Measurements from ENCODE around the gene TECPR1. TPM values are rescaled to one million over a fixed set of nuclear protein-coding genes. Genes with fewer than 3 reads are reported as not detected.
A peak's percentile ranks its signal among the peaks of the same experiment; 100 is the strongest.

TECPR1 gene
- polyA plus RNA-seq, 3 donors: 18.3 to 23.5 (median 19.4) TPM

DNA sequence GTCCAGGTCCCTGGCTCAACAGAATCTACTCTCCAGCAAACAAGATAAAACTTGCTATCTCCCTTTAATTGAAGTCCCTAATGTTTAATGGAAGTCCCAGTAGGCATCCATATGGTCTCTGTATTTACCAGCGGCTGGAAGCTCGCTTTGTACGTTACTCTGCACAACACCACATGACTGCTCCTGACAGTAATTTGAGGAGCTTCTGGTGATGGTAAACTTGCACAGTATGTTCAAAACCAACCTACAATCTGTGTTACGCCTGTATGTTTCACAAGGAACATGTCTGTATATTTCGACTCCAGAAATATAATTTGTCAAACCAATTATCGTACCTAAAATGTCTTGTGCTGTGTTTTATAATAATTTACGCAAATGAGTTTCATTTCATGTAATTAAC lies 4.4 kb upstream of the TECPR1 start:
- no peak for DNase-seq (ENCODE audit: extremely low read depth in 1 of 11, low read depth in 9 of 11, low spot score in 4 of 11)

DNA sequence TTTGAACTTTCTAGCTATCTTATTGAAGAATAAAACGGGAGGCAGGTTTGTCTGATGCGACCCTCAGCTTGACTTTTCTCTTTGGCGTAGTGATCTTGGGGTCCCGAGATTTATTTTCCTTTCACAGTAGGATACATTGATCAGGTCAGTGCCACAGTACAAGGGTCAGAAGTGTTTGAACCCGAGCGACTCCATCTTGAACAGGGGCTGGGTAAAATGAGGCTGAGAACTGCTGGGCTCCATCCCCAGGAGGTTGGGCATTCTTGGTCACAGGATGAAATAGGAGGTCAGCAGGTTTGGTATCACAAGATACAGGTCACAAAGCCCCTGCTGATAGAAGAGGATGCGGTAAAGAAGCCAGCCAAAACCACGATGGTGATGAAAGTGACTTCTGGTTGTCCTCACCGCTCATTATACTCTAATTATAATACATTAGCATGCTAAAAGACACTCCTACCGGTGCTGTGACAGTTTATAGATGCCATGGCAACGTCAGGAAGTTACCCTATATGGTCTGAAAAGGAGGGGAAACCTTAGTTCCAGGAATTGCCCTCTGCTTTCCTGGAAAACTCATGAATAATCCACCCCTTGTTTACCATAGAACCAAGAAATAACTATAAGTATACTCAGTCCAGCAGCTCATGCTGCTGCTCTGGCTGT lies 3.0 kb upstream of the TECPR1 start:
- DNase-seq (ENCODE audit: extremely low read depth in 1 of 11, low read depth in 9 of 11, low spot score in 4 of 11): no peak

DNA sequence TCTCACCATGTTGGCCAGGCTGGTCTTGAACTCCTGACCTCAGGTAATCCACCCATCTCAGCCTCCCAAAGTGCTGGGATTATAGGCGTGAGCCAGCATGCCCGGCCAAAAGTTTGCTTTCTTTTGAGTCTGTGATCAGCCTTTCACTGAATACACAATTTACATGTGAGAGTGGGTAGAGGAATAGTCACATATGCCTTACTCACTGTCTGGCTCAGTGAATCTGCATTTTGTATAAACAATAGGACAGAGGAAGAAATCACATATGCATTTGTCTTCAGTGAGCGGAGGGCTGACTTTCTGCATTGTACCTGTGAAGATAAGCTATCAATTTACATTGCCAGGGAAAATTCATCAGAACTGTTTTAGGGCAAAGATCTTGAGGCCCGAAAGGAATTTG lies 2.5 kb upstream of the TECPR1 start:
- no peak for DNase-seq (ENCODE audit: extremely low read depth in 1 of 11, low read depth in 9 of 11, low spot score in 4 of 11)

DNA sequence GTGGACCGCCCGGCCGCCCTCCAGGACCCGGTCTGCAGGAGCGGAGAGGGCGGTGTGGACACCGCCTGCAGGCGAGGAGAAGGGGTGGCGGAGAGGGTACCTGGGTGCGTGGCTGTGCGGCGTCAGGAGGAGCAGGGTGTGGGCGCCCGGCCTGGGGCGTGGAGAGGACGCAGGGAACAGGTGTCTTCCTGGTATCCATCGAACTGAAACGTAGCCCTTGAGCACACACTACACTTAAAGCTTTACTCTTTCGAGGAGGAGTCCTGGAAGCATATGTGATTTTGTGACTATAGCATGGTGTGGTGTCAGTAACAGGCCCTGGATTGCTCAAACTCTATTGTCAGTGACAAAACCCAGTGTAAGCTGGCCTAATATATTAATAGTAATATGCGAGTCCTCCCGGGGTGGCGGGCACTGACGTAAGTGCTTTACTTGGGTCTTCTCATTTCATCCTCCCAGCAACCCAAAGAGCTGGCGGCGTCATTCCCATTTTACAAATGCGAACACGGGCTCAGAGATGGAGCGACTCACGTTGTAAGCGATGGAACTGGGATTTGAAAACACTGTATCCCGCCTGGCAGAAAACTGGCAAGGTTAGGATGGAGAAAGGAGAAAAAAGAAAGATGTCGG lies 508 bp upstream of the TECPR1 start:
- DNase-seq (ENCODE audit: extremely low read depth in 1 of 11, low read depth in 9 of 11, low spot score in 4 of 11): peak in 1 of 11 donors; percentile 10

DNA sequence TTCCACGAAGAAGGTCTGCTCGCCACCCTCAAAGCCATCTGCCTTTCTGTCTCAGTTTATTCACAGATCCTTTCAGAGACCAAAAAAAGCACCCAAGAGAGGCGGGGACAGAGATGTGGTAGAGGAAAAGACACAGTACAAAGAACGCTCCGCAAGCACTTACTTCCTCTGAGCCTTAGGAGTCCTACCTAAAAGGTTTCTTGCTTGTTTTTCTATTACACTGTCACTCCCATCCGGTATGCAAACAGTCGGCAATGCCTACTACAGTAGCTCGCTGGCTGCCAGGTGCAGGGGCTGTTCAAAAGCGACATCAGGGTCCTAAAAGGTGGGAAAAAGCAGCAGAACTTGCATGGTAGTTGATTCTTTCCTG lies 816 bp downstream of the TECPR1 start:
- no peak for DNase-seq (ENCODE audit: extremely low read depth in 1 of 11, low read depth in 9 of 11, low spot score in 4 of 11)

DNA sequence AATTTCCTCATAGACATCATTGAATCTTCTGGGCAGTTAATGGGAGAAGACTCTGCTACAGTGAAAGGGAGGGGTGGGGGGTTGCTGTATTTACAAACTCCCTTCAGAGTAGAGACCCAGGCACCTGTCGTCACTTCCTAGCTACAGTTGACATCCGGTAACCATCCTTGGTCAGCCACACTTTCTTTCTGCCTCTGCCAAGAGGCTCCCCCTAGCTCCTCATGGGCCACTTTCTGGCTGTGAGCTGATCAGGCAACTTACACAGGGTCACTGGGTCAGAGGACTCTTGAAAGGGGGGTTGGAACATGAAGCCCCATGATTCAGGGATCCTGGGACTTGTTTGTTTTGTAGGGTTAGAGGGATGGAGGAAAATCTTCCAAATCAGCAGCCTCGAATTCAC lies 1.2 kb downstream of the TECPR1 start:
- DNase-seq (ENCODE audit: extremely low read depth in 1 of 11, low read depth in 9 of 11, low spot score in 4 of 11): no peak

DNA sequence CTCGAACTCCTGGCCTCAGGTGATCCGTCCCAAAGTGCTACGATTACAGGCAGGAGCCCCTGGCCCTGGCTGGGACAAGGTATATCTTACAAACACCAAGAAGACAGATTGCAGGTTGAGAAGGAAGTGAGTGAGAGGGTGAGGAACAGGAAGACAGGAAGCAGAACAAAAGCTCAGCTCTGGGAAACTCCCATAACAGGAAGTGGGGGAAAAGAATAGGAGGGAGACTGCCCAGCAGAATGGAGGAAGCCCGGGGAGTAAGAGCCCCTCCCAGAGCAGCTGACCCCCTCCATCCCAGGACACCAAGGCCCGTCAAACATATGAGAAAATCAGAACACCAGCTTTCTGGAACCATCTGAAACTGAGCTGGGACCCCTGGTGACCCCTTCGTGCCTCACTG lies 2.9 kb downstream of the TECPR1 start:
- DNase-seq (ENCODE audit: extremely low read depth in 1 of 11, low read depth in 9 of 11, low spot score in 4 of 11): no peak

DNA sequence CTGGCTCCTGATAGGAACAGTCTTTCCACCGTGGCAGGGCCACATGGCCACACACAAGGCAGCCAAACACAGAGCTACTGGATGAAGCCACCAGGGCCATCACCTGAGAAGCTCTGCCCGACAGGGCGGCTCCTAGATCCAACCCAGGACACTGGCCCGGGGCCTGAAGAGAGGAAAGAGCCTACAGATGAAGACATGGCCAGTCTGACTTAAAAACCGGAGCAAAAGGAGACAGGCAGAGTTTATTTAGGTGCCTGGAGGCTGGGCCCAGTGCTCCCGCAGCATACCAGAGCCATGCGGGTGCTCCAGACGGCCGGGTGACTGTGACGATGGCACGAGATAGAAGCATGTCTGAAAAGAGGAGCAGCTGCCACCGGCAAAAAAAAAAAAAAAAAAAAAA lies 3.9 kb downstream of the TECPR1 start:
- DNase-seq (ENCODE audit: extremely low read depth in 1 of 11, low read depth in 9 of 11, low spot score in 4 of 11): no peak

DNA sequence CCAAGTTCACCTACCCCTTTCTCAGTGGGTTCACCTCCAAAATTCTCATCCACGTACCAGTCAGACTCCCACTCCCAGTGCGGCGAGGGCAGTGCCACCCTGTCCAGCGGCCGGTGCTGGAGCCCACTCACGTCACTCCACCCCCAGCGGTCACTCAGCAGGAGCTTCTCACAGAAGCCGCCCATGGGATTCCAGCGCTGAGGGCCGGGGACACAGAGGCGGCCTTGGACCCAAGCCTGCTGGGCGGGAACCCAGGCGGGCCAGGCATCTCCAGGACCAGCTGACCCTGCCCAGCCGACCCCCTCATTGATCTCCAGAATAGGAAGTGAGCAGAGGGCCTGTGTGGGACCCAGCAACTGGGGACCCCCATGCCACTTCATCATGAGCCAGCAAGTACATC lies 7.2 kb downstream of the TECPR1 start:
- no peak for DNase-seq (ENCODE audit: extremely low read depth in 1 of 11, low read depth in 9 of 11, low spot score in 4 of 11)

DNA sequence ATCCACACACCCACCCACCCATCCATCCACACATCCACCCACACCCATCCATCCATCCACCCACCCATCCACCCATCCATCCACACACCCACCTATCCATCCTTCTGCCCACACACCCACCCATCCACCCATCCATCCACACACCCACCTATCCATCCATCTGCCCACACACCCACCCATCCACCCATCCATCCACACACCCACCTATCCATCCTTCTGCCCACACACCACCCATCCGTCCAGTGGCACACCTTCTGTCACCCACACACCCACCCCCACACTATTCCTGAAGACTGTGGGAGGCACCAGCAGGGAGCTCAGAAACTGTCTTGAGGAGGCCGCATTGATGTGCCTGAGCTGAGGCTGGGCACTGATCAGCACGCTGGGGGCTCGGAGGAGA lies 9.1 kb downstream of the TECPR1 start:
- no peak for DNase-seq (ENCODE audit: extremely low read depth in 1 of 11, low read depth in 9 of 11, low spot score in 4 of 11)

DNA sequence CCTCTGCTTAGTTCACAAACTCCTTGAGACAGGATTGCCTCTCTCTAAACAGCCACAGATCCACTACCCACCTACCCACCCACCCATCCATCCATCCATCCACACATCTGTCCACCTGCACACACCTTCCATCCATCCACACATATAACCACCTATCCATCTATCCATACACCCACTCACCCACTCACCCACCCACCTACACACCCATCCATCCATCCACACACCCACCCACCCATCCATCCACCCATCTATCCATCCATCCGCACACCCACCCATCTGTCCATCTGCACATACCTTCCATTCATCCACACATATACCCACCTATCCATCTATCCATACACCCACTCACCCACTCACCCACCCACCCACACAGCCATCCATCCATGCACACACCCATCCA lies 9.7 kb downstream of the TECPR1 start:
- DNase-seq (ENCODE audit: extremely low read depth in 1 of 11, low read depth in 9 of 11, low spot score in 4 of 11): no peak

DNA sequence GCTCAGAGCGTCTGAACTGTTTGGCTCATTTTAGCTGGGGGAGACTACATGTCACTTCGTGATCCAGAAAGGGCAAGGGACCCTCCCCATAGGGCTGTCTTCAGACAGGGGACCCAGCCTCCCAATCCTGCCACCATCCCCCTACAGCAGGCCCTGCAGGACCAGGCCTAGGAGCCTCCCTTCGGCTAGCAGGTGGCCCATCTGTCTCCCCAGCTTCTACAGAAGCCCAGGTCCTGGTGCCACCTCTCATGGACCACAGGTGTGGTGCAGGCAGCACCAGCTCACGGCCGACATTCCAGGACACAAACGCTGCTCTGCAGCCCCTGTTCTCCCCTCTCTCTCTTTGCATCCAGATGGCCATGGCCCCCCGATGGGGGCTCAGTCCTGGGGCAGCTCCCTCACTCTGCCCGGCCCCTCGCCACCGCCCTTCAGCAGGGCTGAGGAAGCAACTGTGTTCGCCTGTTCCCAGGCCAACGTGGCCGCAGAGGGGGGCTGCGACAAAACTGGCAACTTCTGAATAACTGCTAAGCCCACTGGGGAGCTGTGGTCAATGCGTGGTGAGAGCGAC lies 10.3 kb downstream of the TECPR1 start:
- no peak for DNase-seq (ENCODE audit: extremely low read depth in 1 of 11, low read depth in 9 of 11, low spot score in 4 of 11)

DNA sequence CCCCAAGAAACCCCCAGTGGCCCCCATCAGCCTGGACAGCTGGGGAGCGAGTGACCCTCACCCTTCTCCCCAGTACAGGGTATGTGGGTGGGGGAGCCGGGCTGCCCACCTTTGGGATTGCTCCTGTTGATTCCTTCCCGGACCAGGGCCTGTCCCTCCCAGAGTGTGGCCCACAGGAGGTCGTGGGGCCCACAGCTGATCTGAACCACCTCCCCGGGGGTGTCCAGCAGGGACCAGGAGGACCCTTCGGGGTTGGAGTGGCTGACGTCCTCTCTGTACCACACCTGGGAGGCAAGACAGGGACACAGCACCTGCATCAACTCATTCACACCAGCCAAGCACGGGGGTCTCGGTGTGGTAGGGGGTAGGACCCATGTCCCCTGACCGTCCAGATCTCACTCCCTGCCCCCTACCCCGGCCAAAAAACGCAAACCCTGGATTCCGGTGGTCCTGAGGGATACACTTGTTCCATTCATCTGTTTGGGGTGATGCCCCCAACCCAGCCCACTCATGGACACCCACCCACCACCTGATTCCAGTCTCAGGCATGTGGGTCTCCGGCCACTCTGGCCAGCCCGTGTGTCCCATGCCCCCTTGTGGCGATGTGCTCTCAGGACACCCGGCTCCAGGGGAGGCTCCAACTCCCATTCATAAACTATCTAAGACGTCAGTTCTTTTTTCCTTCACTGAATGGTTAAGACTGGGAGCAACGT lies 10.9 kb downstream of the TECPR1 start:
- no peak for DNase-seq (ENCODE audit: extremely low read depth in 1 of 11, low read depth in 9 of 11, low spot score in 4 of 11)

DNA sequence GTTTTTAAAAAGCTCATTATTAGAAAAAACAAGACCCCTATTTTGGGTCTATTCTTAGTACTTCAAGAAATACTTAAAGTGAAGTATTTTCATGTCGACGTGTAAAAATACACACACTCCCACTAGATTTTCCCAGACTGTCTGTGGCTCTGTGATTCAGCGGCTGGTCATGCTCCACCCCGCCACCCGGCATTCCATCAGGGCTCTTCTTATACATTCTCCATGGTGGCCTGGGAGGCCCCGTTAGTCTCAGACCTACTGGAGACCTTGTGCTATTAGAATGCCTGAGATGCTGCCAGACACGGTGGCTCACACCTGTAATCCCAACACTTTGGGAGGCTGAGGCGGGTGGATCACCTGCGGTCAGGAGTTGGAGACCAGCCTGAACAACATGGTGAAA lies 13.1 kb downstream of the TECPR1 start:
- DNase-seq (ENCODE audit: extremely low read depth in 1 of 11, low read depth in 9 of 11, low spot score in 4 of 11): no peak

DNA sequence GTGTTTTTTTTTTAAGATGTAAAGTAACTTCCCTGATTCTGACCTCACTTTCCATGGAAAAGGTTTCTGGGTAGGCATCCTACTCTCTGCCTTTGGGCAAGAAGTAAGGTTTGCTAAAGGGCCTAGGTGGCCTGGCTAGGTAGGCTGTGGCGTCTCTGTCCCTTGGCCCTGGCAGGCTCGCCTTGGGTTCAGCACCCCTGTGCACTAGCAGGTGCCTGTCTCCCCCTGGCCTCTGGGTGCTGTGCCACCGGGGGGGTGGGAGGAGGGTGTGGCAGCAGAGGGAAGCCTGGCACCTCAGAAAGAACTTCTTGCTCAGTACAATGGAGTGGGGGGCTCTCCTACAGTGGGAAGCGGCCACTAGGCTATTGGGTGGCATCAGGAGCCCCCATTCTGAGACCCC lies 14.0 kb downstream of the TECPR1 start:
- DNase-seq (ENCODE audit: extremely low read depth in 1 of 11, low read depth in 9 of 11, low spot score in 4 of 11): no peak

DNA sequence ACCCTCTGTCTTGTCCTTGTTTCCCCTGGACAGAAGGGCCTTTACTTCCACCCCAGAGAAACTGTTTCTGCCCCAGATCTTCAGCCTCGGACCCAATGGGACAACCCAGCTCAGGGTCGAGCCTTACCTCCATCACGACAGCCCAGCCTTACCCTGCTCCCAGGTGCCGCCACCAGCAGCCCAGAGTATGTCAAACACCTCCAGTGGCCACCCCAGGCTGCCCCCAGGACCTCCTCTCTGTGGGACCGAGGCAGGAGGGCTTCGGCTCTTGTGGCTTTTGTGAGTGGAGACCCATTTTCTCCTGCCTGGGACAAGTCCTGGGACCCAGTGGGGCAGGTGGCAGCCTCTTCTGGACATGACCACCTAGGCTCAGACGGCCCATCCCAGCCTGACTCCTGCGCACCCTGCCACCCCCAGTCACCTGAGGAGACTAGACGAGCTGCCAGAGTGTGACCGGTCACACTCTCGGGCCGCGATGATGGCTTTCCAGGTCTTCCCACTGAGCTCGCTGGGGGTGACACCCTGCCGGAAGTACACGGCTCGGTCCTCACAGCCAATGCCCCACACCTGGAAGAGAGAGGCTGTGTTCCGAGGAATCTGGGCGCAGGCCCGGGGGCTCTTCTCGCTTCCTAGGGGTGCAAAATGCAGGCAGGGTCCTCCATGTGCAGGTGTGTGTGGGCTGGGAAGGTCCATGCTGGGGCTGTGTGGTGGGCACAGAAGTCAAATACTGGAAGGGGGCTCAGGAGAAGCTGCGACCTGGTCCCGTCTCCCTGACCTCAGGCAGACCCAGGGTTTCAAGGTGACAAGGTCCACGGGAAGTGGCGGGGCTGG lies 15.5 kb downstream of the TECPR1 start:
- no peak for DNase-seq (ENCODE audit: extremely low read depth in 1 of 11, low read depth in 9 of 11, low spot score in 4 of 11)

DNA sequence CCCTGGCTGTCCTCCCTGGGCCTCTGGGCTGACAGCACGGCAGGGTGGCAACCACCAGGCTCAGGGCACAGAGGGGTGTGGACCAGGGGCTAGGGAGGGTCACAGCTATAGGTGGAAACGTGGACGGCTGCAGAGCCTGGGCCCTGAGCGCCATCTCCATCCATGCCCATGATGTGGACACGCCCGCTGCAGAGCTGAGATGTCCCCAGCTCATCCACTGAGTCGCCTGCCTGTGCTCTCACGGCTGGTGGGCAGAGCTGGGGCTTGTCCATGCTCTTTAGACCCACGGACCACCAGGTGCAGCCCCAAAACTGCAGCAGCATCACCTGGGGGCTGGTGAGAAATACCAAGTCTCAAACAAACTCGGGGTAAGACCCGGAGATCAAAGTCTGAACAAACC lies 16.1 kb downstream of the TECPR1 start:
- DNase-seq (ENCODE audit: extremely low read depth in 1 of 11, low read depth in 9 of 11, low spot score in 4 of 11): no peak

DNA sequence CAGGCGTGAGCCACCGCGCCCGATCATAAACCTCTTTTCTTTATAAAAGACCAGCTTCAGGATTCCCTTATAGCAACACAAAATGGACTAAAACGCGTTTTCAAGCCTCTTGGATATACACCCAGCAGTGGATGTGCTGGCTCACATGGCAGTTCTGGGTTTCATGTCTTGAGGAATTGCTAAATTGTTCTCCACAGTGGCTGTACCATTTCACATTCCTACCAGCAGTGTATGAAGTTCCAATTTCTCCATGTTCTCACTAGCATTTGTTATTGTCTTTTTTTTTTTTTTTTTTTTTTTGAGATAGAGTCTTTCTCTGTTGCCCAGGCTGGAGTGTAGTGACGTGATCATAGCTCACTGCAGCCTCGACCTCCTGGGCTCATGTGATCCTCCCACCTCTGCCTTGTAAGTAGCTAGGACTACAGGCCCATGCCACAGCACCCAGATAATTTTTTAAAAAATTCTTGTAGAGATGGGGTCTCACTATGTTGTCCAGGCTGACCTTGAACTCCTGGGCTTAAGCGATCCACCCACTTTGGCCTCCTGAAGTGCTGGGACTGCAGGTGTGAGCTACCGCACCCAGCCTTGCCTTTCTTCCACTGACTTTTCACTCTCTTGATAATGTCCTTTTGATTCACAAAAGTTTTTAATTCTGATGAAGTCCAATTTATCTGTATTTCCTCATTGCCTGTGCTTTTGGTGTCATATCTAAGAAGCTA lies 17.4 kb downstream of the TECPR1 start:
- no peak for DNase-seq (ENCODE audit: extremely low read depth in 1 of 11, low read depth in 9 of 11, low spot score in 4 of 11)
